CD14-positive monocyte (primary cell): Measurements from ENCODE around the gene COLEC11. TPM values are rescaled to one million over a fixed set of nuclear protein-coding genes. Genes with fewer than 3 reads are reported as not detected.

Experiments
- DNase-seq, 3 donors: peaks; one replicate each; pipeline ENCODE4 v3.0.0-alpha.2; 2011 to 2022
- H2AFZ ChIP-seq: 2 replicates; pipeline ENCODE4 v1.6.0; 2012; ENCODE audit warnings: mild to moderate bottlenecking, low read depth, low read length, inconsistent platforms; ENCODE audit not compliant: insufficient read depth, poor library complexity, severe bottlenecking
- H3K27ac ChIP-seq, 2 donors: 1 replicate in 1 of 2; 2 replicates in 1 of 2; pipeline ENCODE4 v1.5.1; 2012 to 2013; ENCODE audit warnings: low read length in 2 of 2, control low read depth in 1 of 2, inconsistent platforms in 1 of 2, low read depth in 1 of 2, mild to moderate bottlenecking in 1 of 2
- H3K27me3 ChIP-seq, 2 donors: one replicate each; pipeline versions ENCODE4 v1.6.0 to v1.6.1; 2011 to 2013; ENCODE audit warnings: low read length in 2 of 2; ENCODE audit not compliant: control insufficient read depth in 2 of 2, insufficient read depth in 2 of 2
- H3K36me3 ChIP-seq, 2 donors: replicated peaks in 1 of 2; 1 replicate in 1 of 2; 2 replicates in 1 of 2; pipeline versions ENCODE4 v1.5.1 to v1.6.1; 2012 to 2013; ENCODE audit warnings: low read length in 2 of 2, control low read depth in 1 of 2, inconsistent platforms in 1 of 2, mild to moderate bottlenecking in 1 of 2; ENCODE audit not compliant: insufficient read depth in 2 of 2, control insufficient read depth in 1 of 2
- H3K4me1 ChIP-seq, 2 donors: 1 replicate in 1 of 2; 2 replicates in 1 of 2; pipeline versions ENCODE4 v1.5.1 to v1.6.1; 2012 to 2013; ENCODE audit warnings: low read length in 2 of 2, control low read depth in 1 of 2, inconsistent platforms in 1 of 2, mild to moderate bottlenecking in 1 of 2, moderate library complexity in 1 of 2; ENCODE audit not compliant: insufficient read depth in 2 of 2, control insufficient read depth in 1 of 2
- H3K4me2 ChIP-seq: replicated peaks from 2 replicates; pipeline ENCODE3; 2012; ENCODE audit warnings: low read length, moderate library complexity, mild to moderate bottlenecking; ENCODE audit not compliant: poor library complexity, severe bottlenecking; ENCODE audit errors: extremely low read depth
- H3K4me3 ChIP-seq, 3 experiments: fragments of 200-600 bp in 1 of 3; sonication (generic) in 1 of 3; replicated peaks in 1 of 3; 1 replicate in 2 of 3; 2 replicates in 1 of 3; pipeline ENCODE4 v1.5.1; 2011 to 2013; ENCODE audit warnings: low read length in 3 of 3, mild to moderate bottlenecking in 3 of 3, control low read depth in 2 of 3, low read depth in 2 of 3, inconsistent platforms in 1 of 3, moderate library complexity in 1 of 3
- H3K79me2 ChIP-seq: 2 replicates; pipeline ENCODE4 v1.6.0; 2012; ENCODE audit warnings: mild to moderate bottlenecking, control low read depth, inconsistent platforms, low read length, moderate library complexity; ENCODE audit not compliant: insufficient read depth
- H3K9ac ChIP-seq: 2 replicates; pipeline ENCODE4 v1.6.0; 2017; ENCODE audit warnings: low read length, mild to moderate bottlenecking; ENCODE audit not compliant: insufficient read depth, poor library complexity, severe bottlenecking
- H3K9me3 ChIP-seq, 2 donors: replicated peaks in 1 of 2; 1 replicate in 1 of 2; 2 replicates in 1 of 2; pipeline versions ENCODE4 v1.5.1 to v1.6.1; 2012 to 2013; ENCODE audit warnings: low read length in 2 of 2, control low read depth in 1 of 2; ENCODE audit not compliant: control insufficient read depth in 1 of 2, insufficient read depth in 1 of 2
- H4K20me1 ChIP-seq: 2 replicates; pipeline ENCODE4 v1.6.0; 2012; ENCODE audit warnings: mild to moderate bottlenecking, low read length, control low read depth, moderate library complexity; ENCODE audit not compliant: insufficient read depth
- H3K27ac Mint-ChIP-seq, 7 donors: one replicate each; pipeline ENCODE4 v1.8.0; 2020; ENCODE audit warnings: mild to moderate bottlenecking in 7 of 7, mixed read lengths in 7 of 7, moderate library complexity in 6 of 7, inconsistent platforms in 2 of 7
- H3K27me3 Mint-ChIP-seq, 3 donors: one replicate each; pipeline ENCODE4 v1.8.0; 2021 to 2022; ENCODE audit warnings: low read depth in 3 of 3, mild to moderate bottlenecking in 3 of 3, mixed read lengths in 3 of 3, moderate library complexity in 3 of 3, inconsistent platforms in 1 of 3
- H3K36me3 Mint-ChIP-seq, 2 donors: one replicate each; pipeline ENCODE4 v1.8.0; 2020; ENCODE audit warnings: mixed read lengths in 2 of 2, inconsistent platforms in 1 of 2, mild to moderate bottlenecking in 1 of 2
- H3K4me1 Mint-ChIP-seq: one replicate; pipeline ENCODE4 v1.8.0; 2020; ENCODE audit warnings: mild to moderate bottlenecking, mixed read lengths
- H3K4me3 Mint-ChIP-seq, 2 donors: one replicate each; pipeline ENCODE4 v1.8.0; 2020; ENCODE audit warnings: mild to moderate bottlenecking in 2 of 2, mixed read lengths in 2 of 2, moderate library complexity in 1 of 2
- H3K9me3 Mint-ChIP-seq, 7 donors: one replicate each; pipeline ENCODE4 v1.8.0; 2020 to 2022; ENCODE audit warnings: mixed read lengths in 7 of 7, mild to moderate bottlenecking in 6 of 7, moderate library complexity in 6 of 7, inconsistent platforms in 2 of 7
- CTCF ChIP-seq: fragments of 200-600 bp; IDR thresholded peaks from one replicate; pipeline ENCODE4 v1.8.0; 2022; ENCODE audit warnings: antibody characterized with exemption, mild to moderate bottlenecking
- WGBS: methylation state at CpG from one replicate; pipeline ENCODE4 v1.1.5; 2013; ENCODE audit warnings: missing lambda C conversion rate; ENCODE audit not compliant: insufficient coverage; 5-methylcytosine and 5-hydroxymethylcytosine counted together
- intact Hi-C, 2 donors: fragments of 100-400 bp; cut with micrococcal nuclease; formaldehyde crosslinking; loops; one replicate each; pipeline versions ENCODE4 v1.15.0 to v1.15.1; 2023
- polyA plus RNA-seq, 3 donors: library from polyadenylated mRNA; depleted of rRNA in 1 of 3; unstranded in 2 of 3; stranded (reverse) in 1 of 3; fragments of 300-500 nt in 2 of 3; fragments of >200 nt in 1 of 3; fragmentation: Illumina TruSeq in 2 of 3; gene quantifications; 1 replicate in 2 of 3; 2 replicates in 1 of 3; pipeline ENCODE4 v1.2.3, GENCODE V29; 2012 to 2021

COLEC11 gene
- polyA plus RNA-seq, 3 donors = not detected

GRCh38 chr2:3578987-3579386, 15.9 kb upstream of the COLEC11 start:
- Histone ChIP-seq H3K36me3 (peaks cover 69 to 77% of the 10 kb centered on the region in 2 donors), H3K9me3 (no peaks in the 10 kb centered on the region), H2AFZ (no peak overlapping the region), H4K20me1 (peaks cover 61% of the 10 kb centered on the region), H3K79me2 (peaks cover 44% of the 10 kb centered on the region), H3K4me3 (no peak overlapping the region), H3K9ac (peak overlapping the region; percentile 23), H3K4me2 (no peak overlapping the region), H3K4me1 (peaks cover 15 to 33% of the 10 kb centered on the region in 2 donors), H3K27me3 (no peaks in the 10 kb centered on the region), H3K27ac (peak overlapping the region in 1 of 2 donors; percentile 3)
- no peak for TF ChIP-seq CTCF
- DNase-seq = no peak
- H3K27me3 Mint-ChIP-seq = peaks cover 0 to 2% (median 1%) of the 10 kb centered on the region in 3 donors
- intact Hi-C loops = loop anchor here (5.0 kb wide), 2 partner anchors 62 to 202 kb away; partner anchors contain the start of genes EIPR1 (in 2 of the 2), TRAPPC12 (in 2 of the 2) and ADI1 (in 1 of the 2)
- WGBS = 97% methylated on average over 5 of the region's 5 CpGs
- peaks cover 27% of the 10 kb centered on the region for H3K4me1 Mint-ChIP-seq
- no peak overlapping the region for H3K4me3 Mint-ChIP-seq
- H3K9me3 Mint-ChIP-seq = peaks cover 0 to 8% (median 0%) of the 10 kb centered on the region in 7 donors
- H3K36me3 Mint-ChIP-seq = peaks cover 64 to 67% of the 10 kb centered on the region in 2 donors
- no peak overlapping the region for H3K27ac Mint-ChIP-seq

GRCh38 chr2:3580449-3580848, 14.5 kb upstream of the COLEC11 start:
- Histone ChIP-seq H2AFZ (no peak overlapping the region), H3K79me2 (peaks cover 40% of the 10 kb centered on the region), H3K9ac (no peak overlapping the region), H3K4me1 (peaks cover 9 to 27% of the 10 kb centered on the region in 2 donors), H3K27me3 (no peaks in the 10 kb centered on the region), H3K4me2 (no peak overlapping the region), H3K4me3 (no peak overlapping the region), H4K20me1 (peaks cover 61% of the 10 kb centered on the region), H3K36me3 (peaks cover 71 to 89% of the 10 kb centered on the region in 2 donors), H3K9me3 (no peaks in the 10 kb centered on the region), H3K27ac (no peak overlapping the region)
- 100% methylated on average over 3 of the region's 5 CpGs for WGBS
- no peak for TF ChIP-seq CTCF
- no peaks in the 10 kb centered on the region for H3K27me3 Mint-ChIP-seq
- H3K9me3 Mint-ChIP-seq = no peaks in the 10 kb centered on the region
- no peak overlapping the region for H3K27ac Mint-ChIP-seq
- H3K4me3 Mint-ChIP-seq = no peak overlapping the region
- no peak for DNase-seq
- intact Hi-C loops = loop anchor here in 1 of 2 donors (5.0 kb wide), 1 partner anchor 33 kb away; no protein-coding TSS in a partner anchor
- H3K4me1 Mint-ChIP-seq = peaks cover 27% of the 10 kb centered on the region
- H3K36me3 Mint-ChIP-seq = peaks cover 67 to 75% of the 10 kb centered on the region in 2 donors
